HepG2 (cell line): ENCODE results near the gene KLHDC4. TPM values are rescaled to one million over a fixed set of nuclear protein-coding genes. Genes with fewer than 3 reads are reported as not detected.

Experiments used
- CTCF ChIP-seq: sonication (generic); formaldehyde crosslinking; IDR thresholded peaks from 2 replicates; pipeline ENCODE4 v1.5.0; 2020; ENCODE audit warnings: mild to moderate bottlenecking, missing genetic modification reagents, moderate library complexity
- HNF4A ChIP-seq: sonication (generic); formaldehyde crosslinking; IDR thresholded peaks from 2 replicates; pipeline ENCODE4 v1.4.0; 2020; ENCODE audit warnings: missing genetic modification reagents
- HNF4G ChIP-seq, 2 experiments: sonication (generic) in 1 of 2; formaldehyde crosslinking in 1 of 2; IDR thresholded peaks; 2 replicates each; pipeline versions ENCODE4 v1.4.0 to v1.6.1; 2011 to 2020; ENCODE audit warnings: borderline replicate concordance in 2 of 2, low read depth in 2 of 2, mild to moderate bottlenecking in 2 of 2, low read length in 1 of 2, missing genetic modification reagents in 1 of 2, moderate library complexity in 1 of 2
- LCORL ChIP-seq, 2 experiments: fragments of 450-650 bp in 1 of 2; sonication (generic) in 1 of 2; formaldehyde crosslinking in 1 of 2; IDR thresholded peaks; 2 replicates each; pipeline versions ENCODE4 v1.5.0 to v1.6.1; 2017 to 2020; ENCODE audit warnings: antibody characterized with exemption in 1 of 2, missing genetic modification reagents in 1 of 2
- MEIS1 ChIP-seq: sonication (generic); formaldehyde crosslinking; IDR thresholded peaks from 2 replicates; pipeline ENCODE4 v1.9.0; 2021; ENCODE audit warnings: mild to moderate bottlenecking, missing genetic modification reagents, moderate library complexity, borderline replicate concordance
- MIXL1 ChIP-seq: IDR thresholded peaks from 2 replicates; pipeline ENCODE4 v1.6.1; 2016
- NONO ChIP-seq, 2 experiments: fragments of 450-650 bp in 1 of 2; sonication (generic) in 1 of 2; formaldehyde crosslinking in 1 of 2; IDR thresholded peaks in 1 of 2; conservative IDR thresholded peaks in 1 of 2; 2 replicates each; pipeline versions ENCODE4 v1.6.1 to v1.8.0; 2017 to 2022; ENCODE audit warnings: mild to moderate bottlenecking in 1 of 2, missing genetic modification reagents in 1 of 2, moderate library complexity in 1 of 2
- PAXIP1 ChIP-seq: sonication (generic); formaldehyde crosslinking; conservative IDR thresholded peaks from 2 replicates; pipeline ENCODE4 v1.4.0; 2020; ENCODE audit warnings: mild to moderate bottlenecking, missing genetic modification reagents, moderate library complexity
- SETDB1 ChIP-seq: sonication (generic); formaldehyde crosslinking; IDR thresholded peaks from 2 replicates; pipeline ENCODE4 v1.5.1; 2020; ENCODE audit warnings: missing genetic modification reagents, mild to moderate bottlenecking, borderline replicate concordance
- TEAD3 ChIP-seq: optimal IDR thresholded peaks from 2 replicates; pipeline ENCODE3; 2016; ENCODE audit warnings: borderline replicate concordance
- ZKSCAN1 ChIP-seq: fragments of 150-350 bp; IDR thresholded peaks from 2 replicates; pipeline ENCODE4 v1.6.1; 2014; ENCODE audit warnings: low read length
- ZKSCAN8 ChIP-seq: IDR thresholded peaks from 2 replicates; pipeline ENCODE4 v1.6.1; 2016; ENCODE audit warnings: borderline replicate concordance, missing genetic modification reagents, missing compliant biosample characterization
- ZNF10 ChIP-seq: sonication (generic); formaldehyde crosslinking; IDR thresholded peaks from 2 replicates; pipeline ENCODE4 v1.4.0; 2020; ENCODE audit warnings: mild to moderate bottlenecking, low read depth, missing genetic modification reagents, borderline replicate concordance
- ZNF121 ChIP-seq: sonication (generic); formaldehyde crosslinking; IDR thresholded peaks from 2 replicates; pipeline ENCODE4 v1.5.0; 2020; ENCODE audit warnings: mild to moderate bottlenecking, missing genetic modification reagents
- ZNF34 ChIP-seq: sonication (generic); formaldehyde crosslinking; IDR thresholded peaks from 2 replicates; pipeline ENCODE4 v1.4.0; 2020; ENCODE audit warnings: mild to moderate bottlenecking, missing genetic modification reagents, borderline replicate concordance
- ZNF546 ChIP-seq: sonication (generic); formaldehyde crosslinking; conservative IDR thresholded peaks from 2 replicates; pipeline ENCODE4 v1.8.1; 2023; ENCODE audit warnings: mild to moderate bottlenecking, missing genetic modification reagents
- ZNF550 ChIP-seq: sonication (generic); formaldehyde crosslinking; IDR thresholded peaks from 2 replicates; pipeline ENCODE4 v1.4.0; 2020; ENCODE audit warnings: mild to moderate bottlenecking, missing genetic modification reagents, borderline replicate concordance
- ZNF558 ChIP-seq: sonication (generic); formaldehyde crosslinking; IDR thresholded peaks from 2 replicates; pipeline ENCODE4 v1.9.0; 2022; ENCODE audit warnings: mild to moderate bottlenecking, missing genetic modification reagents, borderline replicate concordance
- ZSCAN25 ChIP-seq: sonication (generic); formaldehyde crosslinking; IDR thresholded peaks from 2 replicates; pipeline ENCODE4 v1.8.0; 2022; ENCODE audit warnings: mild to moderate bottlenecking, missing genetic modification reagents
- polyA plus RNA-seq, 8 experiments: library from polyadenylated mRNA; depleted of rRNA in 3 of 8; stranded (reverse) in 7 of 8; unstranded in 1 of 8; fragments of >200 nt; fragmentation: Illumina TruSeq in 4 of 8; extraction: Trizol in 4 of 8; gene quantifications; 2 replicates each; pipeline versions ENCODE4 v1.2.1 to v1.2.3, GENCODE V29; 2011 to 2016; ENCODE audit warnings: low read depth in 4 of 8, missing spikeins in 1 of 8, mixed read lengths in 1 of 8; ENCODE audit not compliant: insufficient read depth in 1 of 8
- total RNA-seq, 5 experiments: library from RNA; depleted of rRNA; stranded (reverse); fragments of >200 nt; fragmentation: Illumina TruSeq; extraction: Trizol; gene quantifications; 2 replicates each; pipeline ENCODE4 v1.2.3, GENCODE V29; 2016; ENCODE audit warnings: low read depth in 1 of 5
- TF ChIP-seq, protein P1 (sequence below): IDR thresholded peaks from 2 replicates; pipeline ENCODE4 v1.6.1; 2018; ENCODE audit warnings: missing genetic modification reagents, mild to moderate bottlenecking, missing compliant biosample characterization
- TF ChIP-seq, protein P2 (sequence below): sonication (generic); formaldehyde crosslinking; IDR thresholded peaks from 2 replicates; pipeline ENCODE4 v1.8.0; 2022; ENCODE audit warnings: mild to moderate bottlenecking, missing genetic modification reagents

The KLHDC4 gene
- total and polyA plus RNA-seq, 2 of the 13 experiments (the other 11 are each of a cell fraction or from before 2014, with no cell fraction given) = 18.7 to 31.8 TPM

DNA sequence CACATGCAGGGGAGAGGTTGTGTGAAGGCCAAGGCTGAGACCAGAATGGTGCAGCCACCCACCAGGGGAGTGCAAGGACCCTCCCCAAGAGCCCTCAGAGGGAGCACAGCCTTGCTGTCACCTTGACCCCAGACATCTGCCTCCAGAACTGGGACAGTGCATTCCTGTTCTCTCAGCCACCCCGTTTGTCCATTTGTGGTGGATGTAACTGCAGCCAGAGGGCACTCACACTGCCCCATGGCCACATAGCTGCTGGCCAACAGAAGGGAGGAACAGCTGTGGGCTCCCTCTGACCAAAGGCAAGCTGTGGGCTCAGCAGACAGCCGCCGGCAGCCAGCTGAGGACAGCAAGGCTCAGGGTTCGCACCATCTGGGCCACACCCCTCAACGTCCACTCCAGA is 49.8 kb upstream of the KLHDC4 start (continued):
- TF ChIP-seq, protein P1, sequence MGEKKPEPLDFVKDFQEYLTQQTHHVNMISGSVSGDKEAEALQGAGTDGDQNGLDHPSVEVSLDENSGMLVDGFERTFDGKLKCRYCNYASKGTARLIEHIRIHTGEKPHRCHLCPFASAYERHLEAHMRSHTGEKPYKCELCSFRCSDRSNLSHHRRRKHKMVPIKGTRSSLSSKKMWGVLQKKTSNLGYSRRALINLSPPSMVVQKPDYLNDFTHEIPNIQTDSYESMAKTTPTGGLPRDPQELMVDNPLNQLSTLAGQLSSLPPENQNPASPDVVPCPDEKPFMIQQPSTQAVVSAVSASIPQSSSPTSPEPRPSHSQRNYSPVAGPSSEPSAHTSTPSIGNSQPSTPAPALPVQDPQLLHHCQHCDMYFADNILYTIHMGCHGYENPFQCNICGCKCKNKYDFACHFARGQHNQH (CRISPR knock-in tag) = 0 out of 2 replicates have a peak, but pooled peaks have one; percentile 59
- TF ChIP-seq HNF4G (IDR thresholded peaks at IDR 0.05; ENCODE audit: borderline replicate concordance, low read depth, low read length) = 0 out of 2 replicates have a peak, but pooled peaks have one; percentile 21
- no peak for TF ChIP-seq HNF4G (CRISPR knock-in tag; IDR thresholded peaks at IDR 0.05; ENCODE audit: borderline replicate concordance, low read depth)
- TF ChIP-seq MIXL1 = 0 out of 2 replicates have a peak, but pooled peaks have one; percentile 32
- TF ChIP-seq SETDB1 (CRISPR knock-in tag) = no peak
- TF ChIP-seq ZNF550 (CRISPR knock-in tag) = 0 out of 2 replicates have a peak, but pooled peaks have one; percentile 49
- no peak for TF ChIP-seq ZSCAN25 (CRISPR knock-in tag)
- peak; percentile 47 for TF ChIP-seq PAXIP1 (CRISPR knock-in tag)
- 0 out of 2 replicates have a peak, but pooled peaks have one; percentile 16 for TF ChIP-seq ZNF546 (CRISPR knock-in tag)
- no peak for TF ChIP-seq ZNF558 (CRISPR knock-in tag)
- TF ChIP-seq, protein P2, sequence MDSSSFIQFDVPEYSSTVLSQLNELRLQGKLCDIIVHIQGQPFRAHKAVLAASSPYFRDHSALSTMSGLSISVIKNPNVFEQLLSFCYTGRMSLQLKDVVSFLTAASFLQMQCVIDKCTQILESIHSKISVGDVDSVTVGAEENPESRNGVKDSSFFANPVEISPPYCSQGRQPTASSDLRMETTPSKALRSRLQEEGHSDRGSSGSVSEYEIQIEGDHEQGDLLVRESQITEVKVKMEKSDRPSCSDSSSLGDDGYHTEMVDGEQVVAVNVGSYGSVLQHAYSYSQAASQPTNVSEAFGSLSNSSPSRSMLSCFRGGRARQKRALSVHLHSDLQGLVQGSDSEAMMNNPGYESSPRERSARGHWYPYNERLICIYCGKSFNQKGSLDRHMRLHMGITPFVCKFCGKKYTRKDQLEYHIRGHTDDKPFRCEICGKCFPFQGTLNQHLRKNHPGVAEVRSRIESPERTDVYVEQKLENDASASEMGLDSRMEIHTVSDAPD = no peak
- no peak for TF ChIP-seq ZNF34 (CRISPR knock-in tag)
- no peak for TF ChIP-seq LCORL (IDR thresholded peaks at IDR 0.05)
- TF ChIP-seq LCORL (CRISPR knock-in tag; IDR thresholded peaks at IDR 0.05) = peak; percentile 96
- peak; percentile 87 for TF ChIP-seq HNF4A
- no peak for TF ChIP-seq ZKSCAN1
- TF ChIP-seq MEIS1 = 0 out of 2 replicates have a peak, but pooled peaks have one; percentile 24
- peak; percentile 92 for TF ChIP-seq CTCF (CRISPR knock-in tag)
- TF ChIP-seq ZNF10 (CRISPR knock-in tag) = no peak
- no peak for TF ChIP-seq NONO (IDR thresholded peaks at IDR 0.05)
- peak; percentile 72 for TF ChIP-seq NONO (CRISPR knock-in tag; conservative IDR thresholded peaks at IDR 0.05)
- TF ChIP-seq TEAD3 (CRISPR knock-in tag) = peak; percentile 88
- TF ChIP-seq ZNF121 = peak; percentile 72; the same call in 1 of the 2 replicates
- TF ChIP-seq ZKSCAN8 = peak; percentile 26; the same call in 1 of the 2 replicates
